GM19395 (cell line): ENCODE measurements around the gene MRGPRX2.

ENCODE experiments used
- ATAC-seq: cut with Tn5 transposase; IDR thresholded peaks from one replicate; pipeline ENCODE4 v1.9.1; 2021; ENCODE audit warnings: mild to moderate bottlenecking, moderate library complexity; ENCODE audit not compliant: unreplicated experiment

MRGPRX2 gene

GRCh38 chr11:19060629-19061028 is at the start of gene MRGPRX2:
Gene MRGPRX2 (minus strand): TSS chr11:19060717. CDS start chr11:19056402, 4,315 bp downstream.
- ATAC-seq, result no peak

GRCh38 chr11:19110295-19110694 is 49.8 kb upstream of the MRGPRX2 start:
- no peak for ATAC-seq

GRCh38 chr11:19107125-19107524 is 46.6 kb upstream of the MRGPRX2 start:
- ATAC-seq, result no peak

GRCh38 chr11:19105011-19105410 is 44.5 kb upstream of the MRGPRX2 start:
- ATAC-seq, result no peak

- no peak for ATAC-seq
Measured at GRCh38 chr11:19102521-19102900, 42.0 kb upstream of the MRGPRX2 start.

GRCh38 chr11:19101796-19102520 is 41.4 kb upstream of the MRGPRX2 start:
- ATAC-seq, result no peak

GRCh38 chr11:19100885-19101284 is 40.4 kb upstream of the MRGPRX2 start:
- ATAC-seq, result no peak

- no peak for ATAC-seq
Measured at GRCh38 chr11:19099093-19099492, 38.6 kb upstream of the MRGPRX2 start.

GRCh38 chr11:19094859-19095258 is 34.3 kb upstream of the MRGPRX2 start:
- no peak for ATAC-seq

- no peak for ATAC-seq
Measured at GRCh38 chr11:19093976-19094375, 33.5 kb upstream of the MRGPRX2 start.

GRCh38 chr11:19092850-19093249 is 32.3 kb upstream of the MRGPRX2 start:
- ATAC-seq, result no peak

- no peak for ATAC-seq
Measured at GRCh38 chr11:19092342-19092741, 31.8 kb upstream of the MRGPRX2 start.

- ATAC-seq, result no peak
Measured at GRCh38 chr11:19091366-19091765, 30.8 kb upstream of the MRGPRX2 start.

GRCh38 chr11:19089421-19089820 is 28.9 kb upstream of the MRGPRX2 start:
- ATAC-seq, result no peak

GRCh38 chr11:19088791-19089190 is 28.3 kb upstream of the MRGPRX2 start:
- ATAC-seq, result no peak

- ATAC-seq, result no peak
Measured at GRCh38 chr11:19087658-19088057, 27.1 kb upstream of the MRGPRX2 start.

GRCh38 chr11:19084661-19085315 is 24.3 kb upstream of the MRGPRX2 start:
- no peak for ATAC-seq

GRCh38 chr11:19083166-19083565 is 22.6 kb upstream of the MRGPRX2 start:
- ATAC-seq, result no peak

- no peak for ATAC-seq
Measured at GRCh38 chr11:19080579-19080993, 20.1 kb upstream of the MRGPRX2 start.

GRCh38 chr11:19079643-19080440 is 19.3 kb upstream of the MRGPRX2 start:
- ATAC-seq, result no peak

GRCh38 chr11:19077965-19078364 is 17.4 kb upstream of the MRGPRX2 start:
- no peak for ATAC-seq
